K562 (cell line): Measurements from ENCODE around the gene AP1M1. TPM values are rescaled to one million over a fixed set of nuclear protein-coding genes. Genes with fewer than 3 reads are reported as not detected.

Experiments used
- ATAC-seq: fragments of 200-7000 bp; cut with Tn5 transposase; 3 replicates; pipeline ENCODE4 v1.9.1; 2020; ENCODE audit warnings: moderate library complexity
- BruUV-seq: library from RNA; stranded (reverse); fragments of 400-500 nt; replicated peaks from 2 replicates; lab custom pipeline; 2021; lab: Mats Ljungman, UMichigan
- CTCF ChIA-PET: fragments of 300-600 bp; formaldehyde crosslinking; extraction: SDS; loops from one replicate; lab custom pipeline; 2021; ENCODE audit warnings: low intra/inter-chr PET ratio; lab: Yijun Ruan, JAX
- POLR2A ChIA-PET: fragments of 300-600, 350-650 bp; sonication (Branson Sonifier 250); formaldehyde crosslinking; extraction: SDS; loops from one replicate; lab custom pipeline; 2021; ENCODE audit warnings: antibody characterized with exemption, inconsistent platforms; lab: Yijun Ruan, JAX
- DNase-seq, 4 experiments: peaks; one replicate each; pipeline versions ENCODE4 v3.0.0 to v3.0.0-alpha.2; 2011 to 2018; ENCODE audit warnings: low spot score in 3 of 4, mixed read lengths in 3 of 4; ENCODE audit errors: extremely low read depth in 1 of 4
- FAIRE-seq: peaks from 2 replicates; lab custom pipeline; 2011; peaks lifted over from hg19 to GRCh38; lab: Jason Lieb, UNC
- H2AFZ ChIP-seq: 2 replicates; pipeline ENCODE4 v1.6.0; 2011; ENCODE audit warnings: low read depth, low read length, control low read depth, inconsistent platforms
- H3K27ac ChIP-seq: fragments of 200-600 bp; 3 replicates; pipeline ENCODE4 v1.8.0; 2011; ENCODE audit warnings: low read depth, mild to moderate bottlenecking, control low read depth, inconsistent platforms, low read length, moderate library complexity, mixed read lengths; ENCODE audit errors: extremely low read depth
- H3K27me3 ChIP-seq, 2 experiments: fragments of 300-600 bp in 1 of 2; 2 replicates in 1 of 2; 3 replicates in 1 of 2; pipeline versions ENCODE4 v1.6.0 to v1.8.0; 2011; ENCODE audit warnings: inconsistent platforms in 2 of 2, low read length in 2 of 2, mild to moderate bottlenecking in 1 of 2, mixed read lengths in 1 of 2, moderate library complexity in 1 of 2; ENCODE audit not compliant: control insufficient read depth in 2 of 2, insufficient read depth in 2 of 2
- H3K36me3 ChIP-seq: fragments of 300-600 bp; 3 replicates; pipeline ENCODE4 v1.8.0; 2011; ENCODE audit warnings: mild to moderate bottlenecking, low read length, inconsistent platforms; ENCODE audit not compliant: control insufficient read depth, insufficient read depth
- H3K4me1 ChIP-seq, 2 experiments: fragments of 200-600 bp in 1 of 2; replicated peaks in 1 of 2; 2 replicates in 1 of 2; 3 replicates in 1 of 2; pipeline versions ENCODE4 v1.5.1 to v1.8.0; 2011; ENCODE audit warnings: inconsistent platforms in 2 of 2, low read length in 2 of 2, mild to moderate bottlenecking in 1 of 2, mixed read lengths in 1 of 2, moderate library complexity in 1 of 2; ENCODE audit not compliant: control insufficient read depth in 2 of 2, insufficient read depth in 2 of 2
- H3K4me2 ChIP-seq: 2 replicates; pipeline ENCODE4 v1.6.1; 2011; ENCODE audit warnings: low read length, control low read depth, inconsistent platforms, mixed read lengths; ENCODE audit not compliant: insufficient read depth
- H3K4me3 ChIP-seq: fragments of 200-600 bp; sonication (generic), shearing (Covaris generic); 2 replicates; pipeline ENCODE4 v1.5.1; 2016; ENCODE audit warnings: control low read depth, inconsistent platforms
- H3K79me2 ChIP-seq: fragments of 200-600 bp; 3 replicates; pipeline ENCODE4 v1.8.0; 2011; ENCODE audit warnings: low read length, inconsistent platforms; ENCODE audit not compliant: control insufficient read depth, insufficient read depth
- H3K9ac ChIP-seq, 2 experiments: 2 replicates each; pipeline versions ENCODE4 v1.6.0 to v1.6.1; 2011; ENCODE audit warnings: low read depth in 2 of 2, low read length in 2 of 2, control low read depth in 1 of 2, inconsistent platforms in 1 of 2, mild to moderate bottlenecking in 1 of 2, mixed read lengths in 1 of 2; ENCODE audit not compliant: insufficient read depth in 1 of 2
- H3K9me1 ChIP-seq: one replicate; pipeline ENCODE4 v1.6.0; 2011; ENCODE audit warnings: inconsistent platforms, mild to moderate bottlenecking, low read length, moderate library complexity; ENCODE audit not compliant: control insufficient read depth, insufficient read depth
- H3K9me3 ChIP-seq: replicated peaks from 2 replicates; pipeline ENCODE4 v1.5.1; 2011; ENCODE audit warnings: low read depth, low read length, inconsistent platforms; ENCODE audit not compliant: control insufficient read depth, insufficient read depth
- H4K20me1 ChIP-seq: replicated peaks from 2 replicates; pipeline ENCODE4 v1.6.1; 2011; ENCODE audit warnings: low read length, inconsistent platforms, mixed read lengths; ENCODE audit not compliant: control insufficient read depth, insufficient read depth
- CC2D1A ChIP-seq: fragments of 450-650 bp; IDR thresholded peaks from 2 replicates; pipeline ENCODE4 v1.6.1; 2017; ENCODE audit warnings: mild to moderate bottlenecking
- FOXA1 ChIP-seq: fragments of 450-650 bp; IDR thresholded peaks from 2 replicates; pipeline ENCODE4 v1.6.1; 2016; ENCODE audit warnings: mild to moderate bottlenecking, borderline replicate concordance
- NFE2 ChIP-seq: IDR thresholded peaks from 2 replicates; pipeline ENCODE4 v1.6.1; 2014; ENCODE audit warnings: antibody characterized with exemption, low read depth
- NFRKB ChIP-seq: fragments of 450-650 bp; IDR thresholded peaks from 2 replicates; pipeline ENCODE4 v1.6.1; 2016; ENCODE audit warnings: low read depth
- NR2C2 ChIP-seq, 2 experiments: fragments of 200-800 bp in 1 of 2; sonication (Bioruptor generic) in 1 of 2; sonication (generic) in 1 of 2; formaldehyde crosslinking in 1 of 2; IDR thresholded peaks; 2 replicates each; pipeline versions ENCODE4 v1.6.1 to v1.8.0; 2016 to 2022; ENCODE audit warnings: mild to moderate bottlenecking in 1 of 2, missing compliant biosample characterization in 1 of 2, missing genetic modification characterization in 1 of 2, missing genetic modification reagents in 1 of 2
- PCBP1 ChIP-seq: fragments of 200-400 bp; formaldehyde crosslinking; IDR thresholded peaks from 2 replicates; pipeline ENCODE4 v1.6.1; 2018; ENCODE audit warnings: mild to moderate bottlenecking, low read depth, low read length; ENCODE audit not compliant: poor library complexity, severe bottlenecking
- RBM14 ChIP-seq: fragments of 200-400 bp; formaldehyde crosslinking; IDR thresholded peaks from 2 replicates; pipeline ENCODE4 v1.6.1; 2018; ENCODE audit warnings: low read depth, mild to moderate bottlenecking, low read length, moderate library complexity, borderline replicate concordance; ENCODE audit not compliant: insufficient read depth
- RBM25 ChIP-seq: fragments of 200-400 bp; formaldehyde crosslinking; IDR thresholded peaks from 2 replicates; pipeline ENCODE4 v1.6.1; 2018; ENCODE audit warnings: low read length, low read depth, moderate library complexity; ENCODE audit not compliant: severe bottlenecking
- TOE1 ChIP-seq, 2 experiments: fragments of 450-650 bp in 1 of 2; sonication (generic) in 1 of 2; formaldehyde crosslinking in 1 of 2; IDR thresholded peaks; 2 replicates each; pipeline versions ENCODE4 v1.7.1 to v1.8.0; 2016 to 2022; ENCODE audit warnings: borderline replicate concordance in 2 of 2, mild to moderate bottlenecking in 2 of 2, antibody characterized with exemption in 1 of 2, inconsistent platforms in 1 of 2, low read depth in 1 of 2, missing genetic modification reagents in 1 of 2, moderate library complexity in 1 of 2
- ZNF668 ChIP-seq: fragments of 250-450 bp; sonication (Bioruptor Pico); IDR thresholded peaks from 2 replicates; pipeline ENCODE4 v1.8.0; 2022; ENCODE audit warnings: mild to moderate bottlenecking, inconsistent platforms
- ZNF830 ChIP-seq: fragments of 250-450 bp; sonication (Bioruptor Pico); IDR thresholded peaks from 2 replicates; pipeline ENCODE4 v1.5.0; 2021; ENCODE audit warnings: mild to moderate bottlenecking
- WGBS: fragments of 100-300 bp; shearing (Covaris generic); methylation state at CpG from one replicate; pipeline ENCODE4 v1.1.6; 2016; ENCODE audit warnings: low coverage, mixed read lengths; ENCODE audit not compliant: insufficient coverage; ENCODE audit errors: missing lambda C conversion rate; 5-methylcytosine and 5-hydroxymethylcytosine counted together
- in situ Hi-C: fragments of 300-500 bp; cut with MboI; formaldehyde crosslinking; loops from 4 replicates; pipeline ENCODE4 v1.15.0; 2018; ENCODE audit warnings: inconsistent platforms, mixed read lengths
- intact Hi-C: fragments of 100-400 bp; cut with micrococcal nuclease; formaldehyde crosslinking; loops from 2 replicates; pipeline ENCODE4 v1.14.2; 2022
- polyA plus RNA-seq, 8 experiments: library from polyadenylated mRNA; depleted of rRNA in 4 of 8; stranded (reverse) in 5 of 8; unstranded in 3 of 8; fragments of >200 nt; fragmentation: Nextera tagmentation in 2 of 8; fragmentation: Illumina TruSeq in 1 of 8; extraction: Ambion mirVana in 2 of 8; extraction: Trizol in 1 of 8; gene quantifications; 2 replicates each; pipeline versions ENCODE4 v1.2.1 to v1.2.3, GENCODE V29; 2011 to 2014; ENCODE audit warnings: inconsistent platforms in 1 of 8, missing spikeins in 1 of 8
- total RNA-seq, 7 experiments: library from RNA; depleted of rRNA in 6 of 7; stranded (reverse); fragments of >200 nt in 6 of 7; fragmentation: Illumina TruSeq in 2 of 7; extraction: Trizol in 2 of 7; gene quantifications; 2 replicates each; pipeline versions ENCODE4 v1.2.1 to v1.2.3, GENCODE V29; 2011 to 2021; ENCODE audit warnings: low replicate concordance in 1 of 7
- TF ChIP-seq, protein P1 (sequence below): fragments of 250-450 bp; sonication (Bioruptor Pico); IDR thresholded peaks from 2 replicates; pipeline ENCODE4 v1.8.0; 2022; ENCODE audit warnings: moderate library complexity, mild to moderate bottlenecking, inconsistent platforms

The AP1M1 gene
- total and polyA plus RNA-seq, 9 of the 15 experiments (the other 6 are each of a cell fraction or from before 2014, with no cell fraction given): 0.87 to 56.2 (median 29.1) TPM

DNA sequence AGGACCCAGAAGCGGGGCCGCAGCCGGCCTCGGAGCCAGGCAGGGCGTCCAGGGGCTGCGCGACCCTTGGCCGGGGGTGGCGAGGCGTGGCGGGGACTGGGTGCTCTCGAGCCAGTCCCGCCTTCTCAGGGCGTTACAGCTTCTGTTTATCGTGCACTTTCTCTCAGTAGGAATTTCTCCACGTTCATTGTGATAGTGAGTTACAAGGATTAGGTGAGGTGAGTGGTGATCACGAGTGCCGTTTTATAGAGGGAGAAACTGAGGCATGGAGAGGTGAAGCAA, 600 bp downstream of the AP1M1 start:
- peak overlapping the region; percentile 86 for H3K4me2 ChIP-seq
- ChIA-PET POLR2A (interaction anchor here (0.6 to 1.8 kb wide), 5 partner anchors 9 to 768 kb away, joined by 3 to 15 read pairs (median 3); partner anchors contain the start of gene FAM32A), CTCF (no interaction called here)
- no TSS peak for BruUV-seq
- no peaks in the 10 kb centered on the region for H3K9me3 ChIP-seq
- H2AFZ ChIP-seq: peak overlapping the region; percentile 82
- ATAC-seq (peak; percentile 16), FAIRE-seq (no peak), DNase-seq (peak in 3 of 4 experiments; percentile 22 to 50 (median 22))
- in situ Hi-C loops (no loop called here), intact Hi-C loops (no loop called here)
- H3K27ac ChIP-seq: peak overlapping the region; percentile 58; the same call in 2 of the 3 replicates
- no peak for TF ChIP-seq RBM14
- TF ChIP-seq PCBP1: peak; percentile 2
- peaks cover 4% of the 10 kb centered on the region; the same call in 1 of the 2 replicates for H4K20me1 ChIP-seq
- peaks cover 18 to 25% of the 10 kb centered on the region in 2 experiments; a peak in 4 of 5 replicates for H3K4me1 ChIP-seq
- under 1% methylated on average over 18 of the region's 18 CpGs for WGBS
- peak overlapping the region; percentile 64 to 95 for H3K9ac ChIP-seq
- peaks cover 16% of the 10 kb centered on the region; the same call in 2 of the 3 replicates for H3K36me3 ChIP-seq
- no peaks in the 10 kb centered on the region for H3K27me3 ChIP-seq
- peaks cover 15% of the 10 kb centered on the region for H3K79me2 ChIP-seq
- peaks cover 4% of the 10 kb centered on the region for H3K9me1 ChIP-seq
- H3K4me3 ChIP-seq: peak overlapping the region; percentile 78

DNA sequence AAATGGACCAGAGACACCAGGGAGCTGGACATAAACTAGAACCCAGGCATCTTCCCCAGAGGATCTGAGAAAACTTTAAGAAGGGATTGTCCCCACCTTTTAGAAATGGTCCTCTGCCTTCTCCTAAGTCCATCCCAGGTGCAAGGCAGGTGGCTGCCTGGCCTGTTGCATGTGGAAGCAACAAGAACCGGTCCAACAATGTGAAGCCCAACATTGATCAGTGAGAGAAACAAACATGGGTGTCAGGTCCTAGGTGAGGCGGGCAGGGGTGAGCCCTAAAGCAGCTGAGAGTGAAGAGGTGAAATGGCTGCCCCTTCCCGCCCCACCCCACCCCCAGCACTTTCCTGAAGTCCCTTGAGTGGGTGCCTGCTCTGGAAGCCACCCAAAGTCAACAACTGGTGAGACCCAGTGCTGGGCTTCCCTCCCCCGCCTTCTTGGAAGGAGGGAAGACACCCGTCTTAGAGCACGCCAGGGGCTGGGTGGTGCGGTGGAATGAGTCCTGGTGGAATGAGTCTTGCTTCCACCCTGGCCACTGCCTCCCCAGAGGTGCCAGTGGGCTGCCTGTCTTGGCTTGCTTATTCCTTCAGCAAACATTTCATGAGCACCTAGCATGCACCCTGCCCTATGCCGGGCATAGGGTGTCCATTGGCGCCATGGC, 1.7 kb downstream of the AP1M1 start:
- Histone ChIP-seq H3K27me3 (no peaks in the 10 kb centered on the region), H3K9ac (peak overlapping the region in 1 of 2 experiments; percentile 68; a peak in 1 of 4 replicates), H2AFZ (no peak overlapping the region), H3K9me1 (peaks cover 4% of the 10 kb centered on the region), H3K79me2 (peaks cover 15% of the 10 kb centered on the region), H3K4me2 (no peak overlapping the region), H4K20me1 (peaks cover 4% of the 10 kb centered on the region; the same call in 1 of the 2 replicates), H3K9me3 (no peaks in the 10 kb centered on the region), H3K4me3 (no peak overlapping the region), H3K27ac (no peak overlapping the region), H3K4me1 (peaks cover 18 to 25% of the 10 kb centered on the region in 2 experiments; a peak in 4 of 5 replicates), H3K36me3 (peaks cover 26% of the 10 kb centered on the region; the same call in 2 of the 3 replicates)
- FAIRE-seq: no peak
- 92% methylated on average over 8 of the region's 9 CpGs for whole genome bisulfite sequencing
- no peak for DNase-seq
- ChIA-PET CTCF (no interaction called here), POLR2A (interaction anchor here (0.6 to 0.7 kb wide), 2 partner anchors 25 to 87 kb away, joined by 3 read pairs; no protein-coding TSS in a partner anchor)
- no peak for ATAC-seq
- intact Hi-C loops: no loop called here
- in situ Hi-C loops: no loop called here
- no TSS peak for BruUV-seq
- TF ChIP-seq ZNF668 (CRISPR knock-in tag): no peak
- no peak for TF ChIP-seq FOXA1
- TF ChIP-seq, protein P1, sequence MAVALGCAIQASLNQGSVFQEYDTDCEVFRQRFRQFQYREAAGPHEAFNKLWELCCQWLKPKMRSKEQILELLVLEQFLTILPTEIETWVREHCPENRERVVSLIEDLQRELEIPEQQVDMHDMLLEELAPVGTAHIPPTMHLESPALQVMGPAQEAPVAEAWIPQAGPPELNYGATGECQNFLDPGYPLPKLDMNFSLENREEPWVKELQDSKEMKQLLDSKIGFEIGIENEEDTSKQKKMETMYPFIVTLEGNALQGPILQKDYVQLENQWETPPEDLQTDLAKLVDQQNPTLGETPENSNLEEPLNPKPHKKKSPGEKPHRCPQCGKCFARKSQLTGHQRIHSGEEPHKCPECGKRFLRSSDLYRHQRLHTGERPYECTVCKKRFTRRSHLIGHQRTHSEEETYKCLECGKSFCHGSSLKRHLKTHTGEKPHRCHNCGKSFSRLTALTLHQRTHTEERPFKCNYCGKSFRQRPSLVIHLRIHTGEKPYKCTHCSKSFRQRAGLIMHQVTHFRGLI (CRISPR knock-in tag): no peak
- TF ChIP-seq TOE1 (IDR thresholded peaks at IDR 0.05; ENCODE audit: borderline replicate concordance): no peak
- TF ChIP-seq TOE1 (CRISPR knock-in tag; IDR thresholded peaks at IDR 0.05; ENCODE audit: borderline replicate concordance, low read depth): no peak
- no peak for TF ChIP-seq CC2D1A
- no peak for TF ChIP-seq NR2C2 (CRISPR knock-in tag; IDR thresholded peaks at IDR 0.05)
- no peak for TF ChIP-seq NR2C2 (tag; IDR thresholded peaks at IDR 0.05)
- no peak for TF ChIP-seq NFRKB
- no peak for TF ChIP-seq NFE2
- TF ChIP-seq ZNF830 (CRISPR knock-in tag): no peak
- no peak for TF ChIP-seq RBM25
